HG02973 (cell line): ENCODE measurements around the gene ODAD4.
"Not testable (repeated sequence)": the region's sequence is repeated elsewhere in the genome, so short reads cannot be mapped to it uniquely, and the experiment has no call there.

Source experiments
- ATAC-seq: cut with Tn5 transposase; IDR thresholded peaks from one replicate; pipeline ENCODE4 v1.9.1; 2021; ENCODE audit warnings: moderate library complexity; ENCODE audit not compliant: unreplicated experiment

The ODAD4 gene

DNA sequence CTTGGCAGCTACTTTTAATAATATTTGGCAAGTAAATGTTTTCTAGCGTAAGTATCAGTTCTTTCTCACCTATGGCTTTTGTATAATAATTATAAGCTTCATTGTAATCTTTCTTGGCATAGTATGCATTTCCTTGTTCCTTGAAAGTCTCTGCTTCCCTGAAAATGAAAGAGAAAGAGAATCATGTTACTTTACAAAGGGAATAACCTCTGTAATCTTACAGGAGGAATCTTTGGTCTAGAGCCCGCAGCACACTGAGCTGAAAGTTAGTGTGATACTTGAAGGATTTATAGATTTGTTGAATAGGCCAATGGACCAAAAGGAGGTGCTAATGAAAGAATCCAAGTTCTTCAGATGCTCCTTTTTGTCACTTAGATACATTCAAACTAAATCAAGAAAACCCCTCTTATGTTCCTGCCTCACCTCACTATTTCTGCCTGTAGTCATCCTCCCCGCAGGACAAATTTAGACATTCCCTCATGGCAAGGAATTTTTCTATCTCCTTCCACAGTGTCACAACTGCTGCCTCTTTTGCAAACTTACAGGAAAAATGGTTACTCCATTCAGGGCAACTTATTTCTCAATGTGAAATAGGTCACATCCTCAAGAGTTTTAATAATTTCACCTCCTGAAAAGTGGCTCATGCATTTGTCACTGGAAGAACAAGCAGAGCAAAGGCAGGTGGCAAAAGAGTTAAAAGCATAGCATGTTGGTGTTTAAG lies 70.2 kb downstream of the ODAD4 start:
- no peak for ATAC-seq

DNA sequence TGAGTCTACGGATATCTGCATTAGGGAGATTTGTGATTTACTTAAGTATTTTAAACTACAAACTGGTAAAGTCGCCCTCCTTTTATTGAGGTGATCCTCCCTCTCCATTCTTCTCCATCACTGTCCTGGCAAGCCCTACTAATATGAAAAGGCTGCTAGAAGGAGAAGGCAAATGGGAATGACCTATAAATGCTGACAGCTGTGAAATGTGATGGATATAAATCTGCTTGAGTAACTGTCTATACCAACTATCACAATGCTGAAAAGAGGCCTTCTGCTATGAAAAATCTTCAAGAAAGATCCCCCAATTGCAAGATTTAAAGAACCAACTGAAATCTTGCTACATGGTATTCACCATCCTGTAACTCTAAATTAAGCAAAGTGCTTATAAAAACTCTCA lies 71.3 kb downstream of the ODAD4 start:
- ATAC-seq = no peak

DNA sequence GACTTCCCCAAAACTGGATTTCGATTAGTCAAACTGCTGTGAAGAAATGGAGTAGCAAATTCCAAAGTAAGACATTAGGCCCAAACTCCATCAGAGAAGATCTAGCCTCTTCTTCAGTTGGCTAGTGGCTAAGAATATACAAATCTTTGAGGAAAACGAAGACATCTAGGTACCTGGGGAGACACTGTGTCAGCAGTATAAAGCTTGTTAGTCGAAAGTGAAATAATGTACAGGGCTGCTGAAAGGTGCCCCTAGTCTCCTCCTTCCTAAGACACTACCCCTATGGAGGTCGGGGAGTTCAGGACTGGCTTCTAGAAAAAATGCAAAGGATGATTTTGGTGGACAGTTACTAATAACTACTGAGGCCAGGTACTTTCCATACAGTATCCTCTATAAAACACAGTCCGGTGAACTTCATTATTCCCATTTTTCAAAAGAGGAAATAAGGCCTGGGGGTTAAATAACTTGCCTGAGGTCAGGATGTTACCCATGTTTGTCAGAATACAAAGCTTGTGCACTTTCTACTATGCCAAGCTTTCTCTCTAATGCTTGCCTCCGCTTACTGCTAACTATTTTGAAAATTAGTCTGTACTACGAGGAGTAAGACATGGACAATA lies 71.9 kb downstream of the ODAD4 start:
- ATAC-seq = no peak

DNA sequence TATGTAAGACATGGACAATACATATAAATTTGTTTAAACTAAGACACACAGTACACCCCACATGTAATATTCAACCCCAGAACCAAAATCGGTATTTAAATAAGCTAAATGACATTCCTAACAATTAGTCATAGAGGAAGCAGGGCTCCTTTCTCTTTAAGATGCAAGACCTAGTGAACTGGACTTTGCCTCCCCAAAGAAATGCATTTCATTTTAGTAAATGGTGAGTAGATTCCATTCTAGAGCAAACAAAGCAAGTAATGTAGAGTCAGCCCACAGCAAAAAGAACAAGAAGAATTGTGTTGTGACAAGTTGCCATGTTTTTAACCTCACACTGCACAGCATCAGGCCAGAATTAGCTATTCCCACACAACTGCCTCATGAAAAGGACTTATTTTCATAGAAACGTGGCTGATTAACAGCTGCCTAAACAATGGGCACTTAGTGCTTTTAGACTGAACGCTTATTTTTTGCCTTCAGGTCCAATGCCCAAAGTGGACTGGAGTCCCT lies 72.4 kb downstream of the ODAD4 start:
- no peak for ATAC-seq

GRCh38 chr17:42005166-42005565 lies 74.7 kb downstream of the ODAD4 start:
- no peak for ATAC-seq

DNA sequence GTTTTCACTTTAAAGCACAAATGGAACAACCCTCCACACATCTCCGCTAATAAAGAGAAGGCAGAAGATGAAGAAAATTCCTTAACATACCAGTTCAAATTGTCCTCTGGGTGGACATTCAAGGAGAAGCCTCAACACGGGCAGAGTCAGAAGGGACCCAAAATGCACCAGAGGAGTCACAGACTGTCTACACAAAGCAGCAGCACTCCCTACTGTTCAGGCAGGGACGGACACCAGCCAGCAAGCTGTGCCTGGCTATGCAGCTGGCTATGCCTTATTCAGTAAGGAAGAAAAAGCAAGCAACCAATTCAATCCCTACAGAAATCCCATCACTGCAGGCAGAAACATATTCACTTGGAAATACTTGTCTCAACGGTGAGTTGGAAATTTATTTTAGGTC lies 78.8 kb downstream of the ODAD4 start:
- no peak for ATAC-seq

DNA sequence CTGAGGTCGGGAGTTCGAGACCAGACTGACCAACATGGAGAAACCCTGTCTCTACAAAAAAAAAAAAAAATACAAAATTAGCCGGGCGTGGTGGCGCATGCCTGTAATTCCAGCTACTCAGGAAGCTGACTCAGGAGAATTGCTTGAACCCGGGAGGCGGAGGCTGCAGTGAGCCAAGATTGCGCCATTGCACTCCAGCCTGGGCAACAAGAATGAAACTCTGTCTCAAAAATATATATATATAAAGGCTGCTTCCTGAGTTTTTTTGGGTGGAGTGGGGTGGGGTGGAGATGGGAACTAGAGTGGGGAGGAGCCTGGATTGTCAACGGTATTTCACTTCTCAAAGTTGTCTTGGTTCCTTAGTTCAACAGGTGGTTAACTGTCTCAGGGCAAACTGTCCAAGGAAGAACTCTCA lies 79.9 kb downstream of the ODAD4 start:
- ATAC-seq = not testable (repeated sequence)

DNA sequence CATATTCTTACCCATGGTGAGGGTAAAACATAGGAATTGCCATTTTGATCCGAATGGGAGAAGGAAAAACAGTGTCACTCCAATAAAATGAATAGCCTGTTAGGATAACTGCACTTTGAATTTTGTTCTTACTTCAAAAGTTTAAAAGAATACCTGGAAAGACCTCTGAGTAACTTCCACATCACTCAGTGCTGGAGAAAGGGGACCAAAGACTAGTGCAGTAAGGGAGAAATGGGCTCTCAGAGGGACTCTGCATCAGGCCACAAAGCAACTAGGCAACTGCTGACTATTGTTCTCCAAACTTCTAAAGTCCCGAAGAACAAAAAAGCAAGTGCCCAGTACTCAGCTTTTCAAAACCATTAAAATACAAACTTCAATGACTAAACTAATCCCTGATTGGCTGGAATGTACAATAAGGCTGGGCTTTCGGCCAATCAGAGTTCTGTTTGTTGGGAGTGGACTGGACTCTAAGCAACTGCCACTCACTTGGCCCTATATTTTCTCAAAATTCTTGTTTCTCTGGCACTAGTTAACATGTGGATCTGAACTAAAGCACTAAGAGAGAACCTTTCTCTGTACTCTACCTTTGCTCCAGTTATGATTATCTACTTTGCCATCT lies 80.6 kb downstream of the ODAD4 start:
- no peak for ATAC-seq

DNA sequence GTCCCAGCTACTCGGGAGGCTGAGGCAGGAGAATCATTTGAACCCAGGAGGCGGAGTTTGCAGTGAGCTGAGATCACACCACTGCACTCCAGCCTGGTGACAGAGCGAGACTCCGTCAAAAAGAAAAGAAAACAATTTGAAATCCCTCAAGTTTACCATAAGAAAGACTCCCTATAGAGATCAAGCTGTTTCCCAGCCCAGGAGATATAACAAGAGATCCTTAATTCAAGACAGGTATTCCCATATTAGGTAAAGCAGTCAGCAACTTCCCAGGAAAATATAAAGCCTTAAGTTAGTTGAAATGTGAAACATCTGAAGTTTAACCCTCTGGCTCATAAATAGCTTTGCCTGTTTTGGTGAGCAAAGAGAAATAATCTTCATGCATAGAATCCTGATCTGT lies 81.9 kb downstream of the ODAD4 start:
- not testable (repeated sequence) for ATAC-seq

- ATAC-seq = not testable (repeated sequence)
Measured at GRCh38 chr17:42013740-42014139, 83.3 kb downstream of the ODAD4 start.
